Lower leg skin (tissue), 3 donors: ENCODE results near the gene TPRX2.

Experiments used
- POLR2A ChIP-seq, 2 donors: fragments of 450-650 bp; IDR thresholded peaks; one replicate each; pipeline ENCODE4 v1.6.1; 2016 to 2017; ENCODE audit warnings: antibody characterized with exemption in 2 of 2, mild to moderate bottlenecking in 1 of 2, moderate library complexity in 1 of 2
- TF ChIP-seq, protein P1 (sequence below), 3 donors: fragments of 450-650 bp; IDR thresholded peaks; one replicate each; pipeline ENCODE4 v1.5.1; 2016; ENCODE audit warnings: antibody characterized with exemption in 3 of 3, mild to moderate bottlenecking in 3 of 3, moderate library complexity in 2 of 3

- TF ChIP-seq, protein P1, sequence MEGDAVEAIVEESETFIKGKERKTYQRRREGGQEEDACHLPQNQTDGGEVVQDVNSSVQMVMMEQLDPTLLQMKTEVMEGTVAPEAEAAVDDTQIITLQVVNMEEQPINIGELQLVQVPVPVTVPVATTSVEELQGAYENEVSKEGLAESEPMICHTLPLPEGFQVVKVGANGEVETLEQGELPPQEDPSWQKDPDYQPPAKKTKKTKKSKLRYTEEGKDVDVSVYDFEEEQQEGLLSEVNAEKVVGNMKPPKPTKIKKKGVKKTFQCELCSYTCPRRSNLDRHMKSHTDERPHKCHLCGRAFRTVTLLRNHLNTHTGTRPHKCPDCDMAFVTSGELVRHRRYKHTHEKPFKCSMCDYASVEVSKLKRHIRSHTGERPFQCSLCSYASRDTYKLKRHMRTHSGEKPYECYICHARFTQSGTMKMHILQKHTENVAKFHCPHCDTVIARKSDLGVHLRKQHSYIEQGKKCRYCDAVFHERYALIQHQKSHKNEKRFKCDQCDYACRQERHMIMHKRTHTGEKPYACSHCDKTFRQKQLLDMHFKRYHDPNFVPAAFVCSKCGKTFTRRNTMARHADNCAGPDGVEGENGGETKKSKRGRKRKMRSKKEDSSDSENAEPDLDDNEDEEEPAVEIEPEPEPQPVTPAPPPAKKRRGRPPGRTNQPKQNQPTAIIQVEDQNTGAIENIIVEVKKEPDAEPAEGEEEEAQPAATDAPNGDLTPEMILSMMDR (IDR thresholded peaks at IDR 0.05) = no peak
- TF ChIP-seq POLR2A (IDR thresholded peaks at IDR 0.05) = no peak
These were observed 32.0 kb downstream of the TPRX2 start for GRCh38 chr19:47890865-47891621.
